ENCODE data around the gene GOSR2. TPM values are rescaled to one million over a fixed set of nuclear protein-coding genes. Genes with fewer than 3 reads are reported as not detected.

GOSR2 gene
- total and polyA plus RNA-seq, 2 of the 8 experiments (the other 6 are each of a cell fraction or from before 2014, with no cell fraction given), result 28.2 to 36.2 TPM

DNA sequence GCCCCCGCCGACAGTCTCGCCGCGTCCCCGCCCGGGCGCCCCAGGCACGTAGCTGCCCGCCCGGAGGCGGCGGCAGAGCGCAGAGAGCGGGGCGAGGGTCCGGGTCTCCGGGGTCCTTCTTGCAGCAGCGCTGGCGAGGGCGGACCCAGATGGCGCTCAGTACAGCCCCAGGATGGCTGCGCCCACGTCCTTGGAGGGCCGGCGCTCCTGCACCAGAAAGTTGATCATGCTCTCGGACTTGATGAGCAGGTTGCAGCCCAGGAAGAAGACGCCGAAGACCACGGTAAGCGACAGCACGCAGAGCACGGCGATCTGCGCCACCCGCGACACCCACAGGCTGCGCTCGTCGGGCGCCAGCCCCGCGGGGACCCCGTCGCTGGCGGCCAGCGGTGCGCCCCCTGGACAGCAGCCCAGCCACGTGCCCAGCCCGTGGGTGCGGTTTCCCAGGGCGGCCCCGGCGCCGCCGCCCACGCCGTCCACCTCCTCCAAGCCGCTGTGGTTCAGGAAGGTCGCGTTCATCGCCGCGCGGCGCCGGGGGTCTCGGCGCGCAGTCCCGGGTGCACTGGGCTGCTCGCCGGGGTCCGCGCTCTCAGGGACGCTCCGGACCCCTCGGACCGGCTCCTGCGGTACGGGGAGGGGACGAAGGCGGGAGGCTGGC lies 55.7 kb downstream of the GOSR2 start (continued):
- no peak for TF ChIP-seq CBX5 (IDR thresholded peaks at IDR 0.05; ENCODE audit: low read depth, low read length)
- TF ChIP-seq JUN (IDR thresholded peaks at IDR 0.05; ENCODE audit: low read depth, low read length), result no peak
- TF ChIP-seq SAP30 (IDR thresholded peaks at IDR 0.05; ENCODE audit: insufficient read depth, insufficient replicate concordance, low read length), result no peak
- no peak for TF ChIP-seq MAFK (IDR thresholded peaks at IDR 0.05; ENCODE audit: low read depth, low read length)
- no peak for TF ChIP-seq ZNF274 (IDR thresholded peaks at IDR 0.05; ENCODE audit: borderline replicate concordance, extremely low read depth, low read length)
- no peak for TF ChIP-seq TEAD4 (IDR thresholded peaks at IDR 0.05; ENCODE audit: low read depth, low read length)
- TF ChIP-seq, protein P1, sequence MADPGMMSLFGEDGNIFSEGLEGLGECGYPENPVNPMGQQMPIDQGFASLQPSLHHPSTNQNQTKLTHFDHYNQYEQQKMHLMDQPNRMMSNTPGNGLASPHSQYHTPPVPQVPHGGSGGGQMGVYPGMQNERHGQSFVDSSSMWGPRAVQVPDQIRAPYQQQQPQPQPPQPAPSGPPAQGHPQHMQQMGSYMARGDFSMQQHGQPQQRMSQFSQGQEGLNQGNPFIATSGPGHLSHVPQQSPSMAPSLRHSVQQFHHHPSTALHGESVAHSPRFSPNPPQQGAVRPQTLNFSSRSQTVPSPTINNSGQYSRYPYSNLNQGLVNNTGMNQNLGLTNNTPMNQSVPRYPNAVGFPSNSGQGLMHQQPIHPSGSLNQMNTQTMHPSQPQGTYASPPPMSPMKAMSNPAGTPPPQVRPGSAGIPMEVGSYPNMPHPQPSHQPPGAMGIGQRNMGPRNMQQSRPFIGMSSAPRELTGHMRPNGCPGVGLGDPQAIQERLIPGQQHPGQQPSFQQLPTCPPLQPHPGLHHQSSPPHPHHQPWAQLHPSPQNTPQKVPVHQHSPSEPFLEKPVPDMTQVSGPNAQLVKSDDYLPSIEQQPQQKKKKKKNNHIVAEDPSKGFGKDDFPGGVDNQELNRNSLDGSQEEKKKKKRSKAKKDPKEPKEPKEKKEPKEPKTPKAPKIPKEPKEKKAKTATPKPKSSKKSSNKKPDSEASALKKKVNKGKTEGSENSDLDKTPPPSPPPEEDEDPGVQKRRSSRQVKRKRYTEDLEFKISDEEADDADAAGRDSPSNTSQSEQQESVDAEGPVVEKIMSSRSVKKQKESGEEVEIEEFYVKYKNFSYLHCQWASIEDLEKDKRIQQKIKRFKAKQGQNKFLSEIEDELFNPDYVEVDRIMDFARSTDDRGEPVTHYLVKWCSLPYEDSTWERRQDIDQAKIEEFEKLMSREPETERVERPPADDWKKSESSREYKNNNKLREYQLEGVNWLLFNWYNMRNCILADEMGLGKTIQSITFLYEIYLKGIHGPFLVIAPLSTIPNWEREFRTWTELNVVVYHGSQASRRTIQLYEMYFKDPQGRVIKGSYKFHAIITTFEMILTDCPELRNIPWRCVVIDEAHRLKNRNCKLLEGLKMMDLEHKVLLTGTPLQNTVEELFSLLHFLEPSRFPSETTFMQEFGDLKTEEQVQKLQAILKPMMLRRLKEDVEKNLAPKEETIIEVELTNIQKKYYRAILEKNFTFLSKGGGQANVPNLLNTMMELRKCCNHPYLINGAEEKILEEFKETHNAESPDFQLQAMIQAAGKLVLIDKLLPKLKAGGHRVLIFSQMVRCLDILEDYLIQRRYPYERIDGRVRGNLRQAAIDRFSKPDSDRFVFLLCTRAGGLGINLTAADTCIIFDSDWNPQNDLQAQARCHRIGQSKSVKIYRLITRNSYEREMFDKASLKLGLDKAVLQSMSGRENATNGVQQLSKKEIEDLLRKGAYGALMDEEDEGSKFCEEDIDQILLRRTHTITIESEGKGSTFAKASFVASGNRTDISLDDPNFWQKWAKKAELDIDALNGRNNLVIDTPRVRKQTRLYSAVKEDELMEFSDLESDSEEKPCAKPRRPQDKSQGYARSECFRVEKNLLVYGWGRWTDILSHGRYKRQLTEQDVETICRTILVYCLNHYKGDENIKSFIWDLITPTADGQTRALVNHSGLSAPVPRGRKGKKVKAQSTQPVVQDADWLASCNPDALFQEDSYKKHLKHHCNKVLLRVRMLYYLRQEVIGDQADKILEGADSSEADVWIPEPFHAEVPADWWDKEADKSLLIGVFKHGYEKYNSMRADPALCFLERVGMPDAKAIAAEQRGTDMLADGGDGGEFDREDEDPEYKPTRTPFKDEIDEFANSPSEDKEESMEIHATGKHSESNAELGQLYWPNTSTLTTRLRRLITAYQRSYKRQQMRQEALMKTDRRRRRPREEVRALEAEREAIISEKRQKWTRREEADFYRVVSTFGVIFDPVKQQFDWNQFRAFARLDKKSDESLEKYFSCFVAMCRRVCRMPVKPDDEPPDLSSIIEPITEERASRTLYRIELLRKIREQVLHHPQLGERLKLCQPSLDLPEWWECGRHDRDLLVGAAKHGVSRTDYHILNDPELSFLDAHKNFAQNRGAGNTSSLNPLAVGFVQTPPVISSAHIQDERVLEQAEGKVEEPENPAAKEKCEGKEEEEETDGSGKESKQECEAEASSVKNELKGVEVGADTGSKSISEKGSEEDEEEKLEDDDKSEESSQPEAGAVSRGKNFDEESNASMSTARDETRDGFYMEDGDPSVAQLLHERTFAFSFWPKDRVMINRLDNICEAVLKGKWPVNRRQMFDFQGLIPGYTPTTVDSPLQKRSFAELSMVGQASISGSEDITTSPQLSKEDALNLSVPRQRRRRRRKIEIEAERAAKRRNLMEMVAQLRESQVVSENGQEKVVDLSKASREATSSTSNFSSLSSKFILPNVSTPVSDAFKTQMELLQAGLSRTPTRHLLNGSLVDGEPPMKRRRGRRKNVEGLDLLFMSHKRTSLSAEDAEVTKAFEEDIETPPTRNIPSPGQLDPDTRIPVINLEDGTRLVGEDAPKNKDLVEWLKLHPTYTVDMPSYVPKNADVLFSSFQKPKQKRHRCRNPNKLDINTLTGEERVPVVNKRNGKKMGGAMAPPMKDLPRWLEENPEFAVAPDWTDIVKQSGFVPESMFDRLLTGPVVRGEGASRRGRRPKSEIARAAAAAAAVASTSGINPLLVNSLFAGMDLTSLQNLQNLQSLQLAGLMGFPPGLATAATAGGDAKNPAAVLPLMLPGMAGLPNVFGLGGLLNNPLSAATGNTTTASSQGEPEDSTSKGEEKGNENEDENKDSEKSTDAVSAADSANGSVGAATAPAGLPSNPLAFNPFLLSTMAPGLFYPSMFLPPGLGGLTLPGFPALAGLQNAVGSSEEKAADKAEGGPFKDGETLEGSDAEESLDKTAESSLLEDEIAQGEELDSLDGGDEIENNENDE (IDR thresholded peaks at IDR 0.05; ENCODE audit: insufficient replicate concordance, low read length), result no peak
- TF ChIP-seq KDM1A (IDR thresholded peaks at IDR 0.05; ENCODE audit: borderline replicate concordance, low read length), result no peak
- no peak for TF ChIP-seq SIX5 (IDR thresholded peaks at IDR 0.05; ENCODE audit: low read depth, low read length)
- TF ChIP-seq POU5F1 (IDR thresholded peaks at IDR 0.05; ENCODE audit: low read depth, low read length), result no peak
- TF ChIP-seq EGR1 (IDR thresholded peaks at IDR 0.05; ENCODE audit: borderline replicate concordance, low read depth, low read length), result no peak
